Thymus (tissue), 11 donors: ENCODE results near the gene ACOX2. TPM values are rescaled to one million over a fixed set of nuclear protein-coding genes. Genes with fewer than 3 reads are reported as not detected.

Experiments used
- DNase-seq, 9 donors: peaks; one replicate each; pipeline ENCODE4 v3.0.0-alpha.2; 2013; ENCODE audit warnings: low spot score in 9 of 9, low read depth in 6 of 9, missing footprints in 1 of 9
- H3K27ac ChIP-seq, 2 donors: one replicate each; pipeline ENCODE4 v1.5.1; 2013; ENCODE audit warnings: control low read depth in 1 of 2, low read depth in 1 of 2, low read length in 1 of 2, mild to moderate bottlenecking in 1 of 2, moderate library complexity in 1 of 2
- H3K27me3 ChIP-seq, 2 donors: one replicate each; pipeline ENCODE4 v1.5.1; 2013; ENCODE audit warnings: low read length in 1 of 2; ENCODE audit not compliant: control insufficient read depth in 2 of 2, insufficient read depth in 1 of 2
- H3K36me3 ChIP-seq, 2 donors: one replicate each; pipeline ENCODE4 v1.5.1; 2013; ENCODE audit warnings: low read length in 1 of 2, mild to moderate bottlenecking in 1 of 2, moderate library complexity in 1 of 2; ENCODE audit not compliant: control insufficient read depth in 2 of 2, insufficient read depth in 2 of 2
- H3K4me1 ChIP-seq, 2 donors: one replicate each; pipeline ENCODE4 v1.5.1; 2013; ENCODE audit warnings: low read length in 2 of 2; ENCODE audit not compliant: control insufficient read depth in 2 of 2, insufficient read depth in 2 of 2
- H3K4me3 ChIP-seq, 2 donors: one replicate each; pipeline ENCODE4 v1.5.1; 2013; ENCODE audit warnings: low read length in 2 of 2, control low read depth in 1 of 2, mild to moderate bottlenecking in 1 of 2
- H3K9me3 ChIP-seq, 2 donors: one replicate each; pipeline ENCODE4 v1.5.1; 2013; ENCODE audit warnings: low read length in 1 of 2, mild to moderate bottlenecking in 1 of 2; ENCODE audit not compliant: control insufficient read depth in 2 of 2, insufficient read depth in 1 of 2
- WGBS: extraction: QIAGEN DNeasy Blood & Tissue Kit; methylation state at CpG from one replicate; pipeline ENCODE4 v1.1.7; 2013; 5-methylcytosine and 5-hydroxymethylcytosine counted together
- polyA plus RNA-seq: library from polyadenylated mRNA; stranded (reverse); fragments of 200-250 nt; gene quantifications from one replicate; pipeline ENCODE4 v1.2.3, GENCODE V29; 2013
- total RNA-seq: library from RNA; stranded (reverse); fragments of 120-200 nt; gene quantifications from one replicate; pipeline ENCODE4 v1.2.4, GENCODE V29; 2013
- donor health status: healthy.

Gene ACOX2
- total and polyA plus RNA-seq, 2 donors: 4.7 to 12.2 TPM

GRCh38 chr3:58471025-58471887 is 65.7 kb downstream of the ACOX2 start:
- WGBS: 74% methylated on average over 10 of the region's 10 CpGs
- no peak overlapping the region for H3K4me3 ChIP-seq

DNA sequence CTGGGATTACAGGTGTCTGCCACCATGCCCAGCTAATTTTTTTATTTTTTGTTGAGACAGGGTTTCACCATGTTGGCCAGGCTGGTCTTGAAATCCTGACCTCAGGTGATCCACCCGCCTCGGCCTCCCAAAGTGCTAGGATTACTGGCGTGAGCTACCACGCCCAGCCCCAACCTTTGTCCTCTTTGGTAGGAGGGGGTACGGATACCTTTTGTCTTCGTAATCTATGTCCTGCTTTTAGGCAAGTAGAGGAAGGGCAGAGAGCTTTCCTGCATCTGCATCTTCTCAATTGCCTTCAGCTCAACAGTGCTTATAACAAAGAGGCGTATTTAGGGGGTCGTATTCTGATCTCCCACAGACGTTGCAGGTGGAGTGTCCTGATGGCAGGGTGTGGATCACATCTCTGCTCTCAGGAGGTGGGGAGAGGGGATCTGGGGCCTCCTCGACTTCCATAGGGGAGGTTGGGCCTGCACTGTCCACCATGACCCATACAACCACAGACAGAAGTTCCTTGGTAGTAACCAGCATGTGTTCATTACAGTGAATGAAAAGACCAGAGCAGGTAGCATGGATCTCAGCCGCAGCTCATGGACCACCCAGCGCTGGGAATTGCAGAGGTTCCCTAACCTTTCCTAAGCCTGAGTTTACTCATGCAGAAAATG is 66.5 kb downstream of the ACOX2 start:
- Histone ChIP-seq H3K9me3 (no peaks in the 10 kb centered on the region), H3K27ac (peak overlapping the region; percentile 24 to 69)
- WGBS: 97% methylated on average over 12 of the region's 12 CpGs

More at GRCh38 chr3:58471025-58471887, 65.7 kb downstream of the ACOX2 start:
- H3K4me1 ChIP-seq: peaks cover 0 to 14% of the 10 kb centered on the region in 2 donors
- peak in 1 of 9 donors; percentile 35 for DNase-seq
- no peaks in the 10 kb centered on the region for H3K36me3 ChIP-seq
- no peaks in the 10 kb centered on the region for H3K9me3 ChIP-seq
- peak overlapping the region; percentile 63 to 69 for H3K27ac ChIP-seq
- no peaks in the 10 kb centered on the region for H3K27me3 ChIP-seq

GRCh38 chr3:58469096-58469495 is 67.9 kb downstream of the ACOX2 start:
- Histone ChIP-seq H3K27ac (no peak overlapping the region), H3K4me1 (peaks cover 0 to 14% of the 10 kb centered on the region in 2 donors), H3K9me3 (no peaks in the 10 kb centered on the region), H3K36me3 (no peaks in the 10 kb centered on the region), H3K4me3 (no peak overlapping the region), H3K27me3 (no peaks in the 10 kb centered on the region)
- WGBS: 97% methylated on average over 4 of the region's 4 CpGs
- DNase-seq: no peak

More for the DNA sequence above, 66.5 kb downstream of the ACOX2 start:
- Histone ChIP-seq H3K4me3 (no peak overlapping the region), H3K4me1 (peaks cover 0 to 14% of the 10 kb centered on the region in 2 donors), H3K27me3 (no peaks in the 10 kb centered on the region), H3K36me3 (no peaks in the 10 kb centered on the region)
- DNase-seq: no peak

DNA sequence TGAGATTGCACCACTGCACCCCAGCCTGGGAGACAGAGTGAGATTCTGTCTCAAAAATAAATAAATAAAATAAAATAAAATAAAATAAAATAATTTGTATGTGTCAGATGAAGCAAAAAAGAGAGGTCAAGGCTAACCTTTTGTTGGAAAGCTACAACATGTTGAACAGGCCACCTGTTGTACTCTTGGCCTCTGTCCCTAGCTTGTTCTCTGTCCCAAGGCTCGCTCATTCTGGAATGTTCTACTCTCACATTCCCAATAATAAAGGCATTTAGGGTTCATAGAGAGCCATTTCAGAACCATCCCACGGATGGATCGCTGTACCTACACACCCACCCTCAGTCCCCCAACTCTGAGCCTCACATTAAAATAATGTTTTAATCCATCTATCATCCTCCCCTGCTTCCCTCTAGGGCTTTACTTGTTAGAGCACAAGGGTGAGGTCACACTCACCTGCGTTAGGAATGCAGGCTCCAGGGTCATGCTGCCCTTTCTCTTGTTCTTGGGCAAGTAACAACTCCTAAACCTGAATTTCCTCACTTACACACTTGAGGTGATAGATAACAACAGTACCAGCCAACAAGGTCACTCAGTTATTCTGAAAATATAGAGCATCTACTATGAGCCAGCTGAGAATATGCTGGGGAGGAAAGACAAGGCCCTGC is 70.0 kb downstream of the ACOX2 start:
- Histone ChIP-seq H3K27me3 (no peaks in the 10 kb centered on the region), H3K9me3 (no peaks in the 10 kb centered on the region), H3K4me1 (peaks cover 0 to 12% of the 10 kb centered on the region in 2 donors), H3K36me3 (no peaks in the 10 kb centered on the region), H3K27ac (no peak overlapping the region), H3K4me3 (no peak overlapping the region)
- WGBS: 97% methylated on average over 4 of the region's 4 CpGs
- DNase-seq: no peak

DNA sequence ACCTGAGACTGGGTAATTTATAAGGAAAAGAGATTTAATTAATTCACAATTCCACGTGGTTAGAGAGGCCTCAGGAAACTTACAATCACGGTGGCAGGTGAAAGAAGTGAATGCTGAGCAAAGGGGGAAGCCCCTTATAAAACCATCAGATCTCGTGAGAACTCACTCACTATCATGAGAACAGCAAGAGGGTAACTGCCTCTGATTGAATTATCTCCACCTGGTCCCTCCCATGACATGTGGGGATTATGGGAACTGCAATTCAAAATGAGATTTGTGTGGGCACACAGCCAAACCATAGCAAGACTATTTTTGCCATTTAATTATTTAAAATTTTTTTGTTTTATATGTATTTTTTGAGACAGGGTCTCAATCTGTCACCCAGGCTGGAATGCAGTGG is 72.1 kb downstream of the ACOX2 start:
- no peak overlapping the region for H3K27ac ChIP-seq
- no peak for DNase-seq
- H3K4me3 ChIP-seq: no peak overlapping the region
- WGBS: 68% methylated on average over 3 of the region's 3 CpGs
- no peaks in the 10 kb centered on the region for H3K36me3 ChIP-seq
- no peaks in the 10 kb centered on the region for H3K4me1 ChIP-seq
- H3K9me3 ChIP-seq: no peaks in the 10 kb centered on the region
- no peaks in the 10 kb centered on the region for H3K27me3 ChIP-seq

- 49% methylated on average over 5 of the region's 5 CpGs for WGBS
- no peaks in the 10 kb centered on the region for H3K4me1 ChIP-seq
- no peak for DNase-seq
- H3K9me3 ChIP-seq: no peaks in the 10 kb centered on the region
- H3K4me3 ChIP-seq: no peak overlapping the region
- no peaks in the 10 kb centered on the region for H3K27me3 ChIP-seq
- H3K36me3 ChIP-seq: no peaks in the 10 kb centered on the region
- H3K27ac ChIP-seq: no peak overlapping the region
Measured at GRCh38 chr3:58463942-58464271, 73.1 kb downstream of the ACOX2 start.

DNA sequence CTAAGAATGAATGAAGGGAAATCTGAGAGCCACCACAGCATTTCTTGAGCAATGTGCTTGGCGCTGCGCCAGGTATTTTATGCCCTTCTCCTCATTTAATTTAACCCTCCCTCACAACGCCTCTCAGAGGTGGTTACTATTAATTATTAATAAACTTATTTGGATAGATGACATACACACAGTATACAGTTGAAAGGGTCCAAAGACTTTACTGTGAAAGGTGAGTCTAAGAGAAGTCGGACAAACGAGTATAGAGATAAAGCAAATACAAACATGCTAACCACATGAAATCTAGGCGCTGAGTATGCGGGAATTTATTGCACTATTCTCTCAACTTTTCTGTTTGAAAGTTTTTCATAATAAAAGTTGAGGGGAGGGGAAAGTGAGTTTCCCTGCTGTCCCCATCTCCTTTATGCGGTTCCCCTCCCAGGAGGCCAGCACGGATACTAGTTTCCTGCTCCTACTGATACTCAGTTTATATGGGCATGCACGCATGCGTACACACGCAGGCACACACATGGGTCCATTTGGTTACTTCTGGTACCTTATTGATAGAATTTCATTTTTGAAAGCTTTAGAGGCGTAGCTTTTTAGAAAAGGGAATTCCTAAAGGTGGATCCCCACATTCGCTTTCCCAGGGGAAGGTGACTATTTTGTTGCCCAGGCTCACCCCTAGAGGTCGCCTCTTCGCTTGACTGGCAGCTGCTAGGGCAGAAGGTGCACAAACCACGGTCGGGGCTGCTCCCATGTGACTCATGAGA is 73.6 kb downstream of the ACOX2 start:
- DNase-seq: peak; percentile 17 to 65 (median 32)
- Histone ChIP-seq H3K36me3 (no peaks in the 10 kb centered on the region), H3K4me1 (no peaks in the 10 kb centered on the region), H3K9me3 (no peaks in the 10 kb centered on the region), H3K27me3 (no peaks in the 10 kb centered on the region), H3K4me3 (no peak overlapping the region), H3K27ac (no peak overlapping the region)
- 28% methylated on average over 18 of the region's 18 CpGs for WGBS

DNA sequence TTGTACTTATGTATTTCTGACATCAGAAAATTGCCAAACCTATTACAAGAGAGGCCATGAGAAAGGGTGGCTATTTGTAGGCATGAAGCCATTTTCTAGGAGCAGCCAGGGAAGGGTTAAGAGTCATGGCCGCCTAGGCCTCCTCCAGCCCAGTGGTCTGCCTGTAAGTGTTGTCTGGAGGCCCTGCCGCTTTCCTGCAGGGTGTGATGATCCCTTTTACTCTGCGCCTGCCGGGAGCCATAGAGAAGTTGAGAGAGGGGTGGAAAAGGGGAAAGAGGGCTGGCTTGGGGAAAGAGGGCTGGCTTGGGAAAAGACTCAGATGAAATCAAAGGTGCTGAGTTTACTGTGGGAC is 74.2 kb downstream of the ACOX2 start:
- H3K4me1 ChIP-seq: no peaks in the 10 kb centered on the region
- H3K27ac ChIP-seq: no peak overlapping the region
- H3K36me3 ChIP-seq: no peaks in the 10 kb centered on the region
- no peaks in the 10 kb centered on the region for H3K9me3 ChIP-seq
- no peak overlapping the region for H3K4me3 ChIP-seq
- 97% methylated on average over 4 of the region's 4 CpGs for WGBS
- no peaks in the 10 kb centered on the region for H3K27me3 ChIP-seq
- DNase-seq: no peak
